Omental fat pad (tissue), 4 donors: ENCODE measurements around the gene CARMIL1. TPM values are rescaled to one million over a fixed set of nuclear protein-coding genes. Genes with fewer than 3 reads are reported as not detected.
"Not testable (repeated sequence)": the region's sequence is repeated elsewhere in the genome, so short reads cannot be mapped to it uniquely, and the experiment has no call there.

ENCODE experiments used
- ATAC-seq: fragments of 150-250 bp; one replicate; pipeline ENCODE4 v1.9.1; 2016; ENCODE audit warnings: mild to moderate bottlenecking, moderate library complexity; ENCODE audit not compliant: low FRiP score
- DNase-seq: peaks from one replicate; pipeline ENCODE4 v3.0.0-alpha.2; 2019; ENCODE audit warnings: low spot score
- total RNA-seq, 4 donors: library from RNA; depleted of rRNA; stranded (reverse); fragments of >200 nt; gene quantifications; one replicate each; pipeline ENCODE4 v1.1.0, GENCODE V29; 2016
- TF ChIP-seq, protein P1 (sequence below), 3 donors: fragments of 450-650 bp; IDR thresholded peaks; one replicate each; pipeline ENCODE4 v1.5.1; 2016 to 2017; ENCODE audit warnings: antibody characterized with exemption in 3 of 3, mild to moderate bottlenecking in 3 of 3, moderate library complexity in 2 of 3

CARMIL1 gene
- total RNA-seq, 4 donors from 2014 or later = 24.4 to 35.3 (median 29.6) TPM

DNA sequence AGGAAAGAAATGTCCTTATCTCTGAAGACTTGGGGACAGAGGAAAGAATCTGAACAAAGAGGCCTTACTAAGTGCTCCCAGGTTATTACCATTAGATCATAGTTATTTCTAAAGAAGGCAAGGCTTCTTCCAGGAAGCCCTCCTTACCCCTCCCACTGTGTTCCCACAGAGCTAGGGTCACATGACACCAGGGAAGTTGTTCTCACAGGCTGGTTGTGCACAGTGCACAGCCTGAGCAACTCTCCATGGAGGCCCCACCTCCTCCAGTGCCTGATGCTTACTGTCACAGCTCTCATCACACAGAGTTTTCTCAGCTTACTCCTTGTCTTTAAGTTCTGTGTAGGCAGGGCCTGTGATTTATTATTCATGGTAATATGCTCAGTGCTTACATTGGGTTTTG is 303.9 kb downstream of the CARMIL1 start:
- TF ChIP-seq, protein P1, sequence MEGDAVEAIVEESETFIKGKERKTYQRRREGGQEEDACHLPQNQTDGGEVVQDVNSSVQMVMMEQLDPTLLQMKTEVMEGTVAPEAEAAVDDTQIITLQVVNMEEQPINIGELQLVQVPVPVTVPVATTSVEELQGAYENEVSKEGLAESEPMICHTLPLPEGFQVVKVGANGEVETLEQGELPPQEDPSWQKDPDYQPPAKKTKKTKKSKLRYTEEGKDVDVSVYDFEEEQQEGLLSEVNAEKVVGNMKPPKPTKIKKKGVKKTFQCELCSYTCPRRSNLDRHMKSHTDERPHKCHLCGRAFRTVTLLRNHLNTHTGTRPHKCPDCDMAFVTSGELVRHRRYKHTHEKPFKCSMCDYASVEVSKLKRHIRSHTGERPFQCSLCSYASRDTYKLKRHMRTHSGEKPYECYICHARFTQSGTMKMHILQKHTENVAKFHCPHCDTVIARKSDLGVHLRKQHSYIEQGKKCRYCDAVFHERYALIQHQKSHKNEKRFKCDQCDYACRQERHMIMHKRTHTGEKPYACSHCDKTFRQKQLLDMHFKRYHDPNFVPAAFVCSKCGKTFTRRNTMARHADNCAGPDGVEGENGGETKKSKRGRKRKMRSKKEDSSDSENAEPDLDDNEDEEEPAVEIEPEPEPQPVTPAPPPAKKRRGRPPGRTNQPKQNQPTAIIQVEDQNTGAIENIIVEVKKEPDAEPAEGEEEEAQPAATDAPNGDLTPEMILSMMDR (IDR thresholded peaks at IDR 0.05) = no peak
- DNase-seq (no peak), ATAC-seq (no peak)

DNA sequence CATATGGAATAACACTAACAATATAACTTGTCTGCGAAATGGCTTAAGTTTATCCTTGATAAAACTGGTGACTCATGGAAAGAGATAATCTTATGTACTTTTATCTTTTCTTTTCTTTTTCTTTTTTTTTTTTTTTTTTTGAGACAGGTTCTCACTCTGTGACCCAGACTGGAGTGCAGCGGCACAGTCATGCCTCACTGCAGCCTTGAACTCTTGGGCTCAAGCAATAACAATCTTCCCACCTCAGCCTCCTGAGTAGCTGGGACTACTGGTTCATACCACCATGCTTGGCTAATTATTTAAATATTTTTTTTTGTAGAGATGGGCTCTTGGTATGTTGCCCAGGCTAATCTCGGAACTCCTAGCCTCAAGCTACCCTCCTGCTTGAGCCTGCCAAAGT is 304.7 kb downstream of the CARMIL1 start:
- DNase-seq (no peak), ATAC-seq (no peak)
- TF ChIP-seq, protein P1 (IDR thresholded peaks at IDR 0.05) = no peak

DNA sequence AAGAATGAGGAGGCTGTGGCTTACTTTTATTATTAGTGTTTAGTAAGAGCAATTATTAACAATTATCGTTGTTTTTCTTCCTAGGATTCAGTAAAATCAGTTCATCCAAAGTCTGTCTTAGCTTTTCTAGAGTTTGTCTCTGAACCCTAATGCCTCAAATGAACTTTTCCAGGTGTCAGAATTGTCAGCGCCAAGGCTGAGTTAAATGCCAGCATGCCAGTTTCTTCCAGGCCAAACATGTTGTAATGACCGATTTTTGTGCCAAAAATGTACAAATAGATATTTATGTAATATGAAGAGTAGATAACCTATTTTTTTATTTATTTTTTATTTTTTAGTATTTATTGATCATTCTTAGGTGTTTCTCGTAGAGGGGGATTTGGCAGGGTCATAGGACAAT is 306.1 kb downstream of the CARMIL1 start:
- TF ChIP-seq, protein P1 (IDR thresholded peaks at IDR 0.05) = no peak
- DNase-seq = no peak
- no peak for ATAC-seq

DNA sequence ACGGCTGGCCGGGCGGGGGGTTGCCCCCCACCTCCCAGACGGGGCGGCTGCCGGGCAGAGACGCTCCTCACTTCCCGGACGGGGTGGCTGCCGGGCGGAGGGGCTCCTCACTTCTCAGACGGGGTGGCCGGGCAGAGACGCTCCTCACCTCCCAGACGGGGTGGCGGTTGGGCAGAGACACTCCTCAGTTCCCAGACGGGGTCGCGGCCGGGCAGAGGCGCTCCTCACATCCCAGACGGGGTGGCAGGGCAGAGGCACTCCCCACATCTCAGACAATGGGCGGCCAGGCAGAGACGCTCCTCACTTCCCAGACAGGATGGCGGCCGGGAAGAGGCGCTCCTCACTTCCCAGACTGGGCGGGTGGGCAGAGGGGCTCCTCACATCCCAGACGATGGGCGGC is 306.9 kb downstream of the CARMIL1 start:
- not testable (repeated sequence) for DNase-seq, ATAC-seq

DNA sequence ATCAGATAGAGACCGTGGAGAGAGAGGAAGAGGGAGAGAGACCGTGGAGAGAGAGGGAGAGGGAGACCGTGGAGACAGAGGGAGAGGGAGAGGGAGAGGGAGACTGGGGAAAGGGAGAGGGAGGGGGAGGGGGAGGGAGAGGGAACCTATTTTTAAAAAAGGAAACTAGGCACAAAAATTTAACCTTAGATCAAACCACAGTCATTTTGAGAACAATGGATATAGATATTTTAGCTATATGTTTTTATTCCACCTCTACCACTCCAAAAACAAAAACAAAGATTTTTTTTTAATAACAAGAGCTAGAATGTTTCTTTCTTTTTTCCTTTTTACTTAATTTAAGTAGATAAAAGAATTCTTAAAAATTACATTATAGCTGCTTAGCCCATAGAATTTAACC is 307.8 kb downstream of the CARMIL1 start:
- ATAC-seq = no peak
- DNase-seq = no peak
- TF ChIP-seq, protein P1 (IDR thresholded peaks at IDR 0.05) = no peak

DNA sequence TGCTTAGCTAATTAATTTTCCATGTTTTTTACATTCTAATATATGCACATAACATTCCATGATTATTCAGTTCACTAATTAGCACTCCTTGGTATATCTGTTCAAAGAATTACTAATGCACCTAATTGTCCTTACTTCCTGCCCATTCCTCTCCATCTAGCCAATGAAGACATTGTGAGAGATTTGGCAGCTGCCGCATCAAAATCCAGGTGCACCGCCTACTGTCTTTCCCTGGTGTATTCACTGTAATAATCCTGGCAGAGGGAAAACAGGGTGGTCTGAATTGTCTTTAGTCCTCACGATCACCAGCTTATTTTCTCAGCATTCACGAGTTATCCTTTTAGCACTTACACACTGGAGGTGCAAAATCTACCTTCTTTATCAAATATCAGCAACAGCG is 311.8 kb downstream of the CARMIL1 start:
- TF ChIP-seq, protein P1 (IDR thresholded peaks at IDR 0.05) = no peak
- ATAC-seq (no peak), DNase-seq (no peak)

DNA sequence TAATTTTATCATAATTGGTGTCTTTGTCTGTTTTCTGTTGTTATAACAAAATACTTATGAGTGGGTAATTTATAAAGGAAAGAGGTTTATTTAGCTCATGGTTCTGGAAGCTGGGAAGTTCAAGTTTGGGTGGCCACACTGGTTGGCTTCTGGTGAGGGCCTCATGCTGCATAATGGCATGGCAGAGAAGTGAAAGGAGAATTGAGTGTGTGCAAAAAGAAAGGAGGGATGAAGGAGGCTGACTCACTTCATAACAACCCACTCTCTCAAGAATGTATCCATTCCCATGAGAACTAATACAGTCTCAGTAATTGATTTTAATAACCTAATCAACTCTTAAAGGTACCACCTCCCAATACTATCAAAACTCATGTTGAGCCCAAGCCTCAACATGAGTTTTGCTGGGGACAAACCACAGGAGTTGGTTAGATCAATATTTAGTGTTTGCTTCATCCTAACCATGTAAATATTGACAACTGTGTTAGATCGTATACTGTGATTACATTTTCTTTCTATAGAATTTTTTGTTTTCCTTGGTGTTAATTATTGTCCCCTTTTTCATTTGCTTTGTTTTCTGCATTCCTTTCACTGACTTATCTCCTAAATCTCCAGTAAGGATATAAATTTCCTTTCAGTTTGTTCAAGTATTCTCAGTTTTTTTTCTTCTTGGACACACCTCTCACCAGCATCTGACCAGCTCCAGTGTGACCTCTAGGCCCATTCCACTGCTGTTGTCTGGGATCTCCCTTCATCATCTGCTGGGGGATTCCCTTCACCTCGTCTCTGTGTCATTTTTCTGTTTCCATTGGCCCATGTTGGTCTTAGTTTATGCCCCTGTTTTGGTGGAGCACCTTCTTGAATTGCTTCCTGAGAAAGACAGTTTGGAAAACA is 318.0 kb downstream of the CARMIL1 start:
- no peak for ATAC-seq

More for the DNA sequence above, 318.0 kb downstream of the CARMIL1 start:
- TF ChIP-seq, protein P1 (IDR thresholded peaks at IDR 0.05) = no peak
- no peak for DNase-seq
